Globus pallidus (tissue), 1 donor: ENCODE data around the gene UMODL1.
"Not testable (repeated sequence)": the region's sequence is repeated elsewhere in the genome, so short reads cannot be mapped to it uniquely, and the experiment has no call there.

ENCODE experiments used
- DNase-seq: peaks from one replicate; pipeline ENCODE4 v3.0.0-alpha.2; 2015; ENCODE audit warnings: low spot score

Gene UMODL1

DNA sequence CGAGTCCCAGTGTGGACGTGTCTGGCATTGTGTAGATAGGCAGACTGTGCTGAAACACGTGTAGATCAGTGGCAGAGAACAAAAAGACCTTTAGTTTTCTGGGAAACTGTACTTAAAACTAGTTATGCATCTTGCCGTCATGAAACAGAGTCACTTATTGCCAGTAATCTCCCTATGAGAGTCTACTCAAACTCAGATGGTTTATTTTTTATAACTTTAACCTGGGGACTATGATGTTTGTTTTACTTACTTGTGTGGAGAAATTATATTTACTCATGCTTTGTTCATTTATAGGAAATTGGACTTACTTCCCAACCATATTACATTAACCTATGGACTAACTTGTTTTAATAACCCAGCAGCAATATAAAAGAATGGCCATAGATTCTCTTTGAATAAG, 93.7 kb downstream of the UMODL1 start:
- DNase-seq = no peak

DNA sequence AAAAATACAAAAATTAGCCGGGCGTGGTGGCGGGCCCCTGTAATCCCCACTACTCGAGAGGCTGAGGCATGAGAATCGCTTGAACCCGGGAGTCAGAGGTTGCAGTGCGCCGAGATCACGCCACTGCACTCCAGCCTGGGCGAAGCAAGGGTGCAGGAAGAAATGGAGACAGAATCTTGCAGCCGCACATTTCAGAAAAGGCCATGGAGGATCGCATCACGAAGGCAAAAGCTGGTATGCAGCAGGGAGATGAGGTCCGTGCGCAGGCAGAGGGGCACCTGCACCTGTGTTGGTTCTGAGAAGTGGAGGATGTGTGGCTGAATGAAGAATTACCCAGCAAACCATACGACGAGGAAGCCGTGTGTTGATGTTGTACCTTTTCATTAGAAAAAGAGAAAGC, 94.8 kb downstream of the UMODL1 start:
- DNase-seq = no peak

DNA sequence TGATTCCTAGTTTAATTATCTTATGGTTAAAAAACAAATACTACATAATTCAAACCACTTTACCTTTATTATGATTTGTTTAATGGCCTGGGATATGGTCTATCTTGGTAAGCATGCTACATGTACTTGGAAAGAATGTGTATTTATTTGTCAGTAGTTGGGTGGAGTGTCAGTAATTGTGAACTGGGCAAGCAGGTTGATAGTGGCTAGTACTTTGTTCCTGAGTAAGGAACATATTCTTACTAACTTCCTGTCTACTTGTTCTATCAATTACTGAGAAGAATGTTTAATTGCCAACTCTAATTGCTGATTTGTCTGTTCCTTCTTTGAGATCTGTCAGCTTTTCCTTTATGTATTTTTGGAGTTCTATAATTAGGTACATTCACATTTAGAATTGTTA, 98.6 kb downstream of the UMODL1 start:
- no peak for DNase-seq

DNA sequence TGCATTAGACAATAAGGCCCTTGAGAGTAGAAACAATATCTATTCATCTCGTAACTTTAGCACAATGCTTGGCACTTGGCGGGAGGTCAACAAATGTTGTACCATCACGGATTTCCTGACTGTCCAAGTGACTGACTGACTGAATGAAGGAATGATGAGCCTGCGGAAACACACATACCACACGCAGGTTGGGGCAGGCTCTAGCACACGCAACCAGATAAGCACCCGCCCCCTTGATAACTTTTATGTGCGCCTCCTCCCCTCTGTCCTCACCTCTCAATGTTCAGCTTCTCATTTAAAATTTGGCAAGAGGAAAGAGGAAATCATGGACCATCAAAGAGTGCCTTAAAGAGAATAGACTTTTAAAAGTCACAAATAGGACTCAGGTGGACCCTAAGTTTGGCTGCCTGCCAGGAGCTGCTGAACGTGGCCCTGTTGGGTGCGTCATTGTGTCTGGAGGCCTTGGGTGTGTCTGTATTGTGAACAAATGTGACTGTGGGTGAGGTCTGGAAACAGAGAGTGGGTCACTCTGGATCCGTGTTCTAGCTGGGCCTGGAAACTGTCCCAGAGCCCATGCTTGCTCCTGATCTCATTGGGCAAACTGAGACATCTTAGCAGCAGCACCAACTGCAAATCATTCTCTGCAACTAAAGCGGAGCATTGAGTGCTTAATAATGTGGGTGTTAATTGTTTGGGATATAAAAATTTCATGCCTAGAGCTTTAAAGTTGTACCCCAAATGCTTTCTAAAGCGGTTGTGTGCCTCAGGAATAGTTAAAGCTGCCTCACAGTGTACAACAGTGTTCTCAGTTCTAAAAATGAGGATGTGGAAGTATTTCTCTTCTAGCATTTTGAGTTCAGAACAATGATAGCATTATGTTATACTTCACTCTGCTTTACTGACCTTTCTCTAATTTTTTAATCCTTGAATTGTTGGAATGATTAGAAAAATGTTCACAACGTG, 100.3 kb downstream of the UMODL1 start:
- DNase-seq = peak; percentile 95

- no peak for DNase-seq
Observed at GRCh38 chr21:42172596-42173483, 101.7 kb downstream of the UMODL1 start.

GRCh38 chr21:42174173-42174572, 103.1 kb downstream of the UMODL1 start:
- no peak for DNase-seq

DNA sequence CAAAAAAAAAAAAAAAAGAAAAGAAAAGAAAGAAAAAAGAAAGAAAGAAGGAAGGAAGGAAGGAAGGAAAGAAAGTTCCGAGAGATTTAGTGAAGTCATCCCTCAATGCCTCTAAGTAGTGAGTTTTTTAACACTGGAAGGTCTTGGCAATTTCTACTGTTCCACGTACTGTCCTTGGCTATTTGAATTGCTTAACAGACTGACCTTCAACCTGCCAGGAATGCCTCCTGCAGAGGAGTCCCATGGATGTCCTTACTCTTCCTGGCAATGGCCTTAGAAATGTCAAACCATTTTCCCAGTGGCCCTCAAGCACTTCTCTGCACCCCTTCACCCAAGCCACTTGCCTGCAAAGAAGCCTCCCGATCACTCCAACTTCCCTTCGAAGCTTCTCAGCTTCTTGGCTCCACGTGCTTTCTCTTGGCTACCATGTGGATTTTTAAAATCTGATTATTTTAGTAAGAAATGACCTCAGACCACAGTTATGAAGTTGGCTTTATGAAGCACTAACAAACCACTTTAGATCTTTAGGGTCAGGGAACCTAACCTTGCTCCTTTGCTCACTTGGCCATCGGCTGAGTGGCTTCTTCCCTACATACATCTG, 104.1 kb downstream of the UMODL1 start:
- no peak for DNase-seq

DNA sequence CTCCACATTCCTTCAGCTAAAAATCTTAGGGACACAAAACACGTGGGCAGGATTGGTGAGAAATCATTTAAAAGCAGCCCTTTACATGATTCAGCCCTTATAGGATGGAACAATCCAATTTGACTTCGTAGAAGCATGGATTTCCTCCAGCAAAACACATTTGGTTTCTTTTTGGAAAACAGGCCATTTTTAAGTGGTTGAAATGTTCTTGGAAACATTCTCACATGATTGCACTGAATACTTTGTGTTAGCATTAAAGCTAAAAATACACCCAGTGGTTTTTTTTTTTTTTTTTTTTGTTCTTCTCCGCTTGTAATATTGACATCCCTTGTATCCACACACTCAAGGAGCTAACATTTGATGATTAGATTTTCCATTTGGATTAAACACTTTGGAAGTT, 105.7 kb downstream of the UMODL1 start:
- no peak for DNase-seq

DNA sequence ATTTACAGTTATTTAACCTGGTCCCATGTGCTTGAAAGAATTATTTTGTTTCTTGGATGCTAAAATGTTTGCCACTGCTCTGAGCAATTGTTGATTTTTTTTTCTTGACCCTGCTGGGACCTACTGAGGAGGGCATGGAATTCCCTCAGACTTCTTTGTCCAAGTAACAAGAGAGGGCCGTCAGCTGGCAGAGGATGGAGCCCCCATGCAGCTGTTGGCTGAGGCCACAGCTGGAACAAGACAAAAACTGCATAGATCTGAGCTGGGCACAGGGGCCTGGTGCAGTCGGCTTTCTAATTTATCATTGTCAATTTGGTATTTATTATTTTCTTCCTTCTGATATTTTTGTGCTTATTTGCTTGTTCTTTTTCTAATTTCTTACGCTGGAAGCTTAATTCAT, 108.2 kb downstream of the UMODL1 start:
- DNase-seq = peak; percentile 68

- DNase-seq = not testable (repeated sequence)
Observed at GRCh38 chr21:42180001-42180400, 108.9 kb downstream of the UMODL1 start.

DNA sequence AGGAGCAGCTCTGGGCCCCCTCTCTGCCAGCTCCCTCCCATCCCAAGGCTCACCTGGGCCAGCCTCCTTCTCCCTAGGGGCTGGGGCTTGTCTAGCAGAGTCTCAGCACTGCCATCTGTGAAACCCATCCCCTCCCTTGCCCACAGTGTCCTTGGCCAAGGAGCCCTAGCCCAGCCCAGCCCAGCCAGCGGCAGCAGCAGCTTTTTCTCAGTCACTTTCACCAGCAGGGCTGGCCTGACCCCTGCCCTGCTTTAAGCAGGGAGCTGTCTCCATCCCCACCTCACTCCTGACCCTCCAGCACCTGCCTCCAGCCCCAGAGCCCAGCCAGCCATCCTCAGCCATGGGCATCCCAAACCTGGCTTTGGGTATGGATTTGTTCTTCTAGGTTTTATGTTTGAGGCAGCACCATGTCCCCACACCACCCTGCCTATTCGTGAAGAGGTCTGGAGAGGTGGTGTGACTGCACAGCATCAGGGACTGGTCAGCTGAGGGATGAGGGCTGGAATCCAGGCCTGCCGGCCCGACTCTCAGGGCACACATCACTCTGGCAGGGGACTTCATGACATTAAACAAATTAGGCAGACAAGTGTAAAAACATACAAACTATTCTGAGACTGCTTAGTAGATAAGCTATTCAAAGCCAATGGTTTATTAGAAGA, 111.7 kb downstream of the UMODL1 start:
- DNase-seq = no peak

GRCh38 chr21:42183374-42184266, 112.5 kb downstream of the UMODL1 start:
- no peak for DNase-seq

- no peak for DNase-seq
Observed at GRCh38 chr21:42186591-42186990, 115.5 kb downstream of the UMODL1 start.

GRCh38 chr21:42187976-42188653, 117.0 kb downstream of the UMODL1 start:
- DNase-seq = peak; percentile 53

- no peak for DNase-seq
Observed at GRCh38 chr21:42188663-42189062, 117.5 kb downstream of the UMODL1 start.

DNA sequence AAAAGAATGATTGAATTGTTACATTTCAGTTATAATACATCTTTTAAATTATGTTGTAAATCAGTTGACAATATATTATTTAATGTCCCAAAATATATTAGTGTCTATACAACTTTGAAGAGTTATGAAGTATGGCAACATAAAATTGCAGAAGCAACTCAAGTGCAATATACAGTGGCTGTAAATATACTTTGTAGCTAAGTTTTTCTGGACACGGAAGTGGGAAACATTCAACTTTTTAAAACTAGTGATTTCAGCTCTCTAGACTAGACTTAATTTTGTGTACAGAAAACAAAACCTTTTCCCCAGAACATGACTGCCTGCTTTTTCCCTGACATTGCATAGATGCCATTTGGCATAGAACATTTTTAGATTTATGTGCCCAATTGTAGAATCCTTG, 118.3 kb downstream of the UMODL1 start:
- DNase-seq = no peak

- no peak for DNase-seq
Observed at GRCh38 chr21:42189860-42190485, 118.9 kb downstream of the UMODL1 start.

GRCh38 chr21:42190486-42190863, 119.4 kb downstream of the UMODL1 start:
- peak; percentile 90 for DNase-seq

- DNase-seq = no peak
Observed at GRCh38 chr21:42191064-42191463, 119.9 kb downstream of the UMODL1 start.
